Smooth muscle cell (in vitro differentiated cells): ENCODE results near the gene FCRL4. TPM values are rescaled to one million over a fixed set of nuclear protein-coding genes. Genes with fewer than 3 reads are reported as not detected.
A peak's percentile ranks its signal among the peaks of the same experiment; 100 is the strongest.

Experiments
- DNase-seq: peaks from one replicate; lab custom pipeline; 2025; ENCODE audit not compliant: unreplicated experiment; lab: John Stamatoyannopoulos, UW
- H2AFZ ChIP-seq: fragments of 200-600 bp; sonication (generic); 2 replicates; pipeline ENCODE4 v1.6.0; 2016; ENCODE audit warnings: antibody characterized with exemption, low read depth, mild to moderate bottlenecking
- H3F3A ChIP-seq: fragments of 200-600 bp; sonication (generic); 2 replicates; pipeline ENCODE4 v1.6.0; 2017; ENCODE audit warnings: antibody characterized with exemption, low read depth
- H3K27ac ChIP-seq: fragments of 200-600 bp; sonication (generic); 2 replicates; pipeline ENCODE4 v1.5.1; 2016; ENCODE audit warnings: low read depth, mild to moderate bottlenecking
- H3K27me3 ChIP-seq: fragments of 200-600 bp; sonication (generic); 2 replicates; pipeline ENCODE4 v1.6.1; 2016; ENCODE audit warnings: low read depth, mild to moderate bottlenecking
- H3K36me3 ChIP-seq: fragments of 200-600 bp; sonication (generic); 2 replicates; pipeline ENCODE4 v1.5.1; 2016; ENCODE audit warnings: low read depth
- H3K4me1 ChIP-seq: fragments of 200-600 bp; sonication (generic); 2 replicates; pipeline ENCODE4 v1.5.1; 2016; ENCODE audit warnings: low read depth
- H3K4me2 ChIP-seq: fragments of 200-600 bp; sonication (generic); 2 replicates; pipeline ENCODE4 v1.6.0; 2016; ENCODE audit warnings: mild to moderate bottlenecking
- H3K4me3 ChIP-seq: fragments of 200-600 bp; sonication (generic); 2 replicates; pipeline ENCODE4 v1.5.1; 2016; ENCODE audit warnings: mild to moderate bottlenecking
- H3K79me2 ChIP-seq: fragments of 200-600 bp; sonication (generic); 2 replicates; pipeline ENCODE4 v1.6.0; 2016; ENCODE audit warnings: low read depth, mild to moderate bottlenecking
- H3K9ac ChIP-seq: fragments of 200-600 bp; sonication (generic); 2 replicates; pipeline ENCODE4 v1.6.0; 2016; ENCODE audit warnings: low read depth
- H3K9me3 ChIP-seq: fragments of 200-600 bp; sonication (generic); replicated peaks from 2 replicates; pipeline ENCODE4 v1.5.1; 2016; ENCODE audit warnings: low read depth
- H4K20me1 ChIP-seq: fragments of 200-600 bp; sonication (generic); 2 replicates; pipeline ENCODE4 v1.6.0; 2016; ENCODE audit warnings: low read depth
- CTCF ChIP-seq: fragments of 200-600 bp; sonication (generic); IDR thresholded peaks from 2 replicates; pipeline ENCODE4 v1.5.1; 2017; ENCODE audit warnings: borderline replicate concordance, mild to moderate bottlenecking, antibody characterized with exemption; ENCODE audit not compliant: insufficient read depth, poor library complexity, severe bottlenecking
- WGBS: methylation state at CpG from one replicate; pipeline ENCODE4 v1.1.7; 2016; ENCODE audit warnings: low lambda C conversion rate; 5-methylcytosine and 5-hydroxymethylcytosine counted together
- polyA plus RNA-seq: library from polyadenylated mRNA; unstranded; fragments of >200 nt; fragmentation: Nextera tagmentation; extraction: Ambion mirVana; gene quantifications from 2 replicates; pipeline ENCODE4 v1.2.1, GENCODE V29; 2016
- total RNA-seq: library from RNA; depleted of rRNA; stranded (reverse); fragments of >200 nt; gene quantifications from 2 replicates; pipeline ENCODE4 v1.2.3, GENCODE V29; 2014

Gene FCRL4
- total and polyA plus RNA-seq, 2 experiments from 2014 or later, result not detected

- Histone ChIP-seq H3K27me3 (peaks cover 3% of the 10 kb centered on the region), H3K79me2 (no peaks in the 10 kb centered on the region), H2AFZ (no peak overlapping the region), H3K9me3 (no peaks in the 10 kb centered on the region), H3K4me3 (no peak overlapping the region), H3K9ac (no peak overlapping the region), H3F3A (no peaks in the 10 kb centered on the region), H3K4me2 (no peak overlapping the region), H4K20me1 (no peaks in the 10 kb centered on the region), H3K4me1 (no peaks in the 10 kb centered on the region), H3K27ac (no peak overlapping the region), H3K36me3 (no peaks in the 10 kb centered on the region)
- WGBS, result 79% methylated on average over 4 of the region's 4 CpGs
- DNase-seq, result no peak
- TF ChIP-seq CTCF, result no peak
These were observed 11.9 kb downstream of the FCRL4 start for GRCh38 chr1:157585984-157586383.

DNA sequence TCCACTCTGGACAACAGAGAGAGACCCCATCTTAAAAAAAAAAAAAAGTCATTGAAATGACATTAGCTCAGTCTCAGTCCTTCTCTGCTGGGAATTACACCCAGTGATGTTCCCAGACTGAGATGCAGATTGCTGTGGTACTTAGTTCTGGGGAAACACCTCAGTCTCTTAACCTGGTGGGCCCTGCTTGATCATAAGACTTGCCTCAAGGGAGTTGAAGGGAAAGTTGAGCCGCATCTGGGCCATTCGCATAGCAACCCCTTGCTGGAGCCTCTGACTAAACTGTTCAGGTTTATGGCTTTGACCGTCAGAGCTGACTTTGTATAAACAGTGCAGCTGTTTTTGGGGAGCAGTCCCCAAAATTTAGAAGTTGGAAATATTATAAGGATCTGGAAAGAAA, 13.4 kb downstream of the FCRL4 start:
- H3K27ac ChIP-seq, result no peak overlapping the region
- H3K9me3 ChIP-seq, result no peaks in the 10 kb centered on the region
- no peaks in the 10 kb centered on the region for H3K4me1 ChIP-seq
- no peak overlapping the region for H2AFZ ChIP-seq
- H4K20me1 ChIP-seq, result no peaks in the 10 kb centered on the region
- H3K9ac ChIP-seq, result no peak overlapping the region
- 91% methylated on average over 3 of the region's 3 CpGs for WGBS
- DNase-seq, result no peak
- no peak overlapping the region for H3K4me3 ChIP-seq
- H3F3A ChIP-seq, result no peaks in the 10 kb centered on the region
- H3K27me3 ChIP-seq, result peaks cover 3% of the 10 kb centered on the region
- no peaks in the 10 kb centered on the region for H3K79me2 ChIP-seq
- no peak for TF ChIP-seq CTCF
- H3K4me2 ChIP-seq, result no peak overlapping the region
- H3K36me3 ChIP-seq, result no peaks in the 10 kb centered on the region

DNA sequence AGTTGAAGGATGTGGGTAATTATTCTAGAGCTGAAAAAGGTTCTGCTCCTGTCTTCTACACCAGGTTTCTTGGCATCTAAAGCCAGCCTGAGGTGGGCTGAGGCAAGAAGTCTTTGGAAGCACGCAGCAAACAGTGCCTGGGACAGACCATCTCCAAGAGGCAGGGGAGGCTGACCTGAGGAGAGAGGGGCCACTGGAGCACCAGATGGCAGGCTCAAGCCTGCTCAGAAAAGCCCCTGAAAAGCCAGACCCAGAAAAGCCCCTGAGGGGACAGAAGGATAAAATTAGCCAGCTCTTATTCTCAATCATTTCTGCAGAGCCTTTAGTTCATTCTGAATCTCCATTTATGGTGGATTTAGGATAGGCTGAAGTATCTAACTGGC, 17.1 kb downstream of the FCRL4 start:
- Histone ChIP-seq H3K36me3 (no peaks in the 10 kb centered on the region), H3K79me2 (no peaks in the 10 kb centered on the region), H2AFZ (no peak overlapping the region), H3F3A (no peaks in the 10 kb centered on the region), H3K4me2 (no peak overlapping the region), H3K27me3 (no peaks in the 10 kb centered on the region), H3K9me3 (no peaks in the 10 kb centered on the region), H3K27ac (no peak overlapping the region), H3K4me3 (no peak overlapping the region), H3K9ac (no peak overlapping the region), H3K4me1 (no peaks in the 10 kb centered on the region), H4K20me1 (no peaks in the 10 kb centered on the region)
- no peak for DNase-seq
- no peak for TF ChIP-seq CTCF
- 88% methylated on average over 1 of the region's 1 CpG for WGBS

DNA sequence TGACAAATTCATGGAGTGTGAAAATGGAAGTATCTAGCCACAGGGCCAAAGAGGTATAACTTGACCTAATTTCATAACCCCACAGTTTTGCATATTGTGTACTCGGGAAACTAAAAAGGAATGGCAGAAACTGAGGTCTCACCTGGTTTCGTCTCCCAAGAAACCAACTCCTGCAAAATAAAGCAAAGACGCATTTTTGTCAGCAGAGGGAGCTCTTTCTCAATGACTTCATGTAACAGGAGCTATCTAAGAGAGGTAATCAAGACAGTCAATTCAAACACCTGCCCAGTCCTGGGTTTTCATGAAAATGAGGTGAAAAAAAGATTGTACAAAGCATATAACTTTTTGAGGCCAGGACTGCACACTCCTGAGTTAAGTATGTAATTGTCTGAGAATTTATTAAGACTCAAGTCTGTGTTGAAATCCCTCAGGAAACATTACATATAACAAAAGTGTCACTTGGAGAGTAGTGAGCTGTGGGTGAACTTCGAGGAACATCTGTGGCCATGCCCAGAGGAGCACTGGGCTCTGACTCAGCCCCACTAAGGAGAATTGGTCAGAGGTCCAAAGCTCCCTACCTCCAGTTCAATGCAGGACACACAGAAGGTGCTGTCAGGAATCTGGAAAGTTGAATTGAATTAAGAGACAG, 17.6 kb downstream of the FCRL4 start:
- H3K27me3 ChIP-seq, result no peaks in the 10 kb centered on the region
- no peaks in the 10 kb centered on the region for H3K79me2 ChIP-seq
- H2AFZ ChIP-seq, result no peak overlapping the region
- WGBS, result 28% methylated on average over 4 of the region's 4 CpGs
- no peaks in the 10 kb centered on the region for H3K36me3 ChIP-seq
- no peaks in the 10 kb centered on the region for H3F3A ChIP-seq
- H3K9ac ChIP-seq, result no peak overlapping the region
- no peaks in the 10 kb centered on the region for H4K20me1 ChIP-seq
- H3K4me3 ChIP-seq, result no peak overlapping the region
- H3K4me2 ChIP-seq, result no peak overlapping the region
- H3K9me3 ChIP-seq, result no peaks in the 10 kb centered on the region
- DNase-seq, result no peak
- TF ChIP-seq CTCF, result peak; percentile 81
- H3K4me1 ChIP-seq, result no peaks in the 10 kb centered on the region
- H3K27ac ChIP-seq, result no peak overlapping the region
